Measurements from ENCODE around the gene LTO1.

GRCh38 chr11:69648679-69649575 lies 26.2 kb downstream of the LTO1 start:
- TF ChIP-seq, protein P1, sequence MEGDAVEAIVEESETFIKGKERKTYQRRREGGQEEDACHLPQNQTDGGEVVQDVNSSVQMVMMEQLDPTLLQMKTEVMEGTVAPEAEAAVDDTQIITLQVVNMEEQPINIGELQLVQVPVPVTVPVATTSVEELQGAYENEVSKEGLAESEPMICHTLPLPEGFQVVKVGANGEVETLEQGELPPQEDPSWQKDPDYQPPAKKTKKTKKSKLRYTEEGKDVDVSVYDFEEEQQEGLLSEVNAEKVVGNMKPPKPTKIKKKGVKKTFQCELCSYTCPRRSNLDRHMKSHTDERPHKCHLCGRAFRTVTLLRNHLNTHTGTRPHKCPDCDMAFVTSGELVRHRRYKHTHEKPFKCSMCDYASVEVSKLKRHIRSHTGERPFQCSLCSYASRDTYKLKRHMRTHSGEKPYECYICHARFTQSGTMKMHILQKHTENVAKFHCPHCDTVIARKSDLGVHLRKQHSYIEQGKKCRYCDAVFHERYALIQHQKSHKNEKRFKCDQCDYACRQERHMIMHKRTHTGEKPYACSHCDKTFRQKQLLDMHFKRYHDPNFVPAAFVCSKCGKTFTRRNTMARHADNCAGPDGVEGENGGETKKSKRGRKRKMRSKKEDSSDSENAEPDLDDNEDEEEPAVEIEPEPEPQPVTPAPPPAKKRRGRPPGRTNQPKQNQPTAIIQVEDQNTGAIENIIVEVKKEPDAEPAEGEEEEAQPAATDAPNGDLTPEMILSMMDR (IDR thresholded peaks at IDR 0.05) = no peak
- TF ChIP-seq POLR2A (IDR thresholded peaks at IDR 0.05; ENCODE audit: low read length) (no peak), HDAC2 (IDR thresholded peaks at IDR 0.05) (no peak), CEBPB (IDR thresholded peaks at IDR 0.05) (no peak), MYC (IDR thresholded peaks at IDR 0.05; ENCODE audit: borderline replicate concordance, low read length) (no peak), HOXB5 (CRISPR knock-in tag; IDR thresholded peaks at IDR 0.05) (no peak), GATA3 (IDR thresholded peaks at IDR 0.05; ENCODE audit: borderline replicate concordance) (no peak), ELK1 (IDR thresholded peaks at IDR 0.05; ENCODE audit: low read depth, low read length) (no peak), SMC3 (IDR thresholded peaks at IDR 0.05) (no peak)

Data from A549 (cell line).